Sigmoid colon (tissue), 4 donors: Measurements from ENCODE around the gene SCUBE1.

Source experiments
- EP300 ChIP-seq, 4 donors: sonication (generic); formaldehyde crosslinking; IDR thresholded peaks; one replicate each; pipeline ENCODE4 v1.6.1; 2017; ENCODE audit warnings: antibody characterized with exemption in 4 of 4
- POLR2A ChIP-seq, 2 donors: fragments of 450-650 bp; IDR thresholded peaks; one replicate each; pipeline ENCODE4 v1.6.1; 2016; ENCODE audit warnings: antibody characterized with exemption in 2 of 2, mild to moderate bottlenecking in 2 of 2, moderate library complexity in 2 of 2
- POLR2AphosphoS5 ChIP-seq, 4 donors: sonication (generic); formaldehyde crosslinking; IDR thresholded peaks; one replicate each; pipeline ENCODE4 v1.6.1; 2017; ENCODE audit warnings: antibody characterized with exemption in 4 of 4
- TF ChIP-seq, protein P1 (sequence below), 4 experiments: fragments of 450-650 bp in 3 of 4; fragments of 200-600 bp in 1 of 4; IDR thresholded peaks; one replicate each; pipeline ENCODE4 v1.5.1; 2016 to 2019; ENCODE audit warnings: antibody characterized with exemption in 4 of 4, mild to moderate bottlenecking in 3 of 4, moderate library complexity in 2 of 4

GRCh38 chr22:43157874-43158546 lies 185.2 kb downstream of the SCUBE1 start:
- TF ChIP-seq, protein P1, sequence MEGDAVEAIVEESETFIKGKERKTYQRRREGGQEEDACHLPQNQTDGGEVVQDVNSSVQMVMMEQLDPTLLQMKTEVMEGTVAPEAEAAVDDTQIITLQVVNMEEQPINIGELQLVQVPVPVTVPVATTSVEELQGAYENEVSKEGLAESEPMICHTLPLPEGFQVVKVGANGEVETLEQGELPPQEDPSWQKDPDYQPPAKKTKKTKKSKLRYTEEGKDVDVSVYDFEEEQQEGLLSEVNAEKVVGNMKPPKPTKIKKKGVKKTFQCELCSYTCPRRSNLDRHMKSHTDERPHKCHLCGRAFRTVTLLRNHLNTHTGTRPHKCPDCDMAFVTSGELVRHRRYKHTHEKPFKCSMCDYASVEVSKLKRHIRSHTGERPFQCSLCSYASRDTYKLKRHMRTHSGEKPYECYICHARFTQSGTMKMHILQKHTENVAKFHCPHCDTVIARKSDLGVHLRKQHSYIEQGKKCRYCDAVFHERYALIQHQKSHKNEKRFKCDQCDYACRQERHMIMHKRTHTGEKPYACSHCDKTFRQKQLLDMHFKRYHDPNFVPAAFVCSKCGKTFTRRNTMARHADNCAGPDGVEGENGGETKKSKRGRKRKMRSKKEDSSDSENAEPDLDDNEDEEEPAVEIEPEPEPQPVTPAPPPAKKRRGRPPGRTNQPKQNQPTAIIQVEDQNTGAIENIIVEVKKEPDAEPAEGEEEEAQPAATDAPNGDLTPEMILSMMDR (IDR thresholded peaks at IDR 0.05), result no peak
- no peak for TF ChIP-seq POLR2AphosphoS5 (IDR thresholded peaks at IDR 0.05)
- no peak for TF ChIP-seq POLR2A (IDR thresholded peaks at IDR 0.05)
- TF ChIP-seq EP300 (IDR thresholded peaks at IDR 0.05), result no peak
